ENCODE results near the gene PSORS1C1. TPM values are rescaled to one million over a fixed set of nuclear protein-coding genes. Genes with fewer than 3 reads are reported as not detected.

The PSORS1C1 gene
- polyA plus RNA-seq, 1 donor (not counting 4 experiments of a cell fraction or from before 2014, with no cell fraction given), result 5.7 TPM

GRCh38 chr6:31132806-31133205 is 18.2 kb downstream of the PSORS1C1 start:
- H3K36me3 ChIP-seq (ENCODE audit: control insufficient read depth in 2 of 2, extremely low read depth in 1 of 2, insufficient read depth in 2 of 2, low read length in 2 of 2), result peaks cover 0 to 2% of the 10 kb centered on the region in 2 experiments

DNA sequence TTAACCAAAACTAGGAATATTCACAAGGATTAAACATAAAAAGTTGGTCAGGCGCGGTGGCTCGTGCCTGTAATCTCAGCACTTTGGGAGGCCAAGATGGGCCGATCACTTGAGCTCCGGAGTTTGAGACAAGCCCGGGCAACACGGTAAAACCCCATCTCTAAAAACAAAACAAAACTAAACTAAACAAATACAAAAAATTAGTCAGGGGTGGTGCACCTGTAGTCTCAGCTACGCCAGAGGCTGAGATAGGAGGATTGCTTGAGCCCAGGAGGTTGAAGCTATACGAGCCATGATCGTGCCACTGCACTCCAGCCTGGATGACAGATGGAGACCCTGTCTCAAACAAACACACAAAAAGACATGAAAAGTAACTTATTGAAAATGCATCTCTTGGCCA is 21.1 kb downstream of the PSORS1C1 start:
- FAIRE-seq, result no peak
- no peak for TF ChIP-seq EZH2 (IDR thresholded peaks at IDR 0.05; ENCODE audit: low read length)
- TF ChIP-seq, protein P1, sequence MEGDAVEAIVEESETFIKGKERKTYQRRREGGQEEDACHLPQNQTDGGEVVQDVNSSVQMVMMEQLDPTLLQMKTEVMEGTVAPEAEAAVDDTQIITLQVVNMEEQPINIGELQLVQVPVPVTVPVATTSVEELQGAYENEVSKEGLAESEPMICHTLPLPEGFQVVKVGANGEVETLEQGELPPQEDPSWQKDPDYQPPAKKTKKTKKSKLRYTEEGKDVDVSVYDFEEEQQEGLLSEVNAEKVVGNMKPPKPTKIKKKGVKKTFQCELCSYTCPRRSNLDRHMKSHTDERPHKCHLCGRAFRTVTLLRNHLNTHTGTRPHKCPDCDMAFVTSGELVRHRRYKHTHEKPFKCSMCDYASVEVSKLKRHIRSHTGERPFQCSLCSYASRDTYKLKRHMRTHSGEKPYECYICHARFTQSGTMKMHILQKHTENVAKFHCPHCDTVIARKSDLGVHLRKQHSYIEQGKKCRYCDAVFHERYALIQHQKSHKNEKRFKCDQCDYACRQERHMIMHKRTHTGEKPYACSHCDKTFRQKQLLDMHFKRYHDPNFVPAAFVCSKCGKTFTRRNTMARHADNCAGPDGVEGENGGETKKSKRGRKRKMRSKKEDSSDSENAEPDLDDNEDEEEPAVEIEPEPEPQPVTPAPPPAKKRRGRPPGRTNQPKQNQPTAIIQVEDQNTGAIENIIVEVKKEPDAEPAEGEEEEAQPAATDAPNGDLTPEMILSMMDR (optimal IDR thresholded peaks at IDR 0.05 in 1 of 3, IDR thresholded peaks at IDR 0.05 in 1 of 3, conservative IDR thresholded peaks at IDR 0.05 in 1 of 3; ENCODE audit: extremely low read depth in 1 of 3, insufficient read depth in 2 of 3, low read length in 3 of 3), result no peak
- H3K4me3 ChIP-seq (ENCODE audit: control insufficient read depth in 2 of 3, extremely low read depth in 1 of 3, insufficient read depth in 2 of 3, low read depth in 1 of 3, low read length in 3 of 3), result no peak overlapping the region
- H3K9me1 ChIP-seq (ENCODE audit: control insufficient read depth, extremely low read depth, insufficient read depth, low read length), result no peaks in the 10 kb centered on the region
- H3K79me2 ChIP-seq (ENCODE audit: control insufficient read depth, insufficient read depth, low read length), result no peaks in the 10 kb centered on the region
- H3K27me3 ChIP-seq (ENCODE audit: control insufficient read depth, extremely low read depth, insufficient read depth, low read length), result no peaks in the 10 kb centered on the region
- DNase-seq (ENCODE audit: low read depth, low spot score), result no peak
- no peaks in the 10 kb centered on the region for H3K9me3 ChIP-seq (ENCODE audit: control insufficient read depth, low read depth, low read length)
- no peak overlapping the region for H3K27ac ChIP-seq (ENCODE audit: control insufficient read depth, insufficient read depth, low read length)
- H4K20me1 ChIP-seq (ENCODE audit: control insufficient read depth, extremely low read depth, insufficient read depth, low read length), result no peaks in the 10 kb centered on the region
- no peak overlapping the region for H2AFZ ChIP-seq (ENCODE audit: control insufficient read depth, low read length)
- H3K4me1 ChIP-seq (ENCODE audit: control insufficient read depth, extremely low read depth, insufficient read depth, low read length), result peaks cover 8% of the 10 kb centered on the region
- H3K4me2 ChIP-seq (ENCODE audit: control insufficient read depth, extremely low read depth, insufficient read depth, low read depth, low read length), result no peak overlapping the region
- dilution Hi-C loops (cut with MboI; ENCODE audit: extremely low pct_ligation_motif_present, low sequenced_read_pairs), result no loop called here
- no peak overlapping the region for H3K9ac ChIP-seq (ENCODE audit: control insufficient read depth, extremely low read depth, insufficient read depth, low read length)
- H3K36me3 ChIP-seq (ENCODE audit: control insufficient read depth in 2 of 2, extremely low read depth in 1 of 2, insufficient read depth in 2 of 2, low read length in 2 of 2), result no peaks in the 10 kb centered on the region

More at GRCh38 chr6:31132806-31133205, 18.2 kb downstream of the PSORS1C1 start:
- H4K20me1 ChIP-seq (ENCODE audit: control insufficient read depth, extremely low read depth, insufficient read depth, low read length), result no peaks in the 10 kb centered on the region
- no peak overlapping the region for H3K9ac ChIP-seq (ENCODE audit: control insufficient read depth, extremely low read depth, insufficient read depth, low read length)
- H2AFZ ChIP-seq (ENCODE audit: control insufficient read depth, low read length), result no peak overlapping the region
- no peaks in the 10 kb centered on the region for H3K27me3 ChIP-seq (ENCODE audit: control insufficient read depth, extremely low read depth, insufficient read depth, low read length)
- TF ChIP-seq, protein P1 (optimal IDR thresholded peaks at IDR 0.05 in 1 of 3, IDR thresholded peaks at IDR 0.05 in 1 of 3, conservative IDR thresholded peaks at IDR 0.05 in 1 of 3; ENCODE audit: extremely low read depth in 1 of 3, insufficient read depth in 2 of 3, low read length in 3 of 3), result no peak
- TF ChIP-seq EZH2 (IDR thresholded peaks at IDR 0.05; ENCODE audit: low read length), result no peak
- H3K9me1 ChIP-seq (ENCODE audit: control insufficient read depth, extremely low read depth, insufficient read depth, low read length), result no peaks in the 10 kb centered on the region
- H3K4me3 ChIP-seq (ENCODE audit: control insufficient read depth in 2 of 3, extremely low read depth in 1 of 3, insufficient read depth in 2 of 3, low read depth in 1 of 3, low read length in 3 of 3), result no peak overlapping the region
- DNase-seq (ENCODE audit: low read depth, low spot score), result no peak
- no peak for FAIRE-seq
- H3K9me3 ChIP-seq (ENCODE audit: control insufficient read depth, low read depth, low read length), result no peaks in the 10 kb centered on the region
- dilution Hi-C loops (cut with MboI; ENCODE audit: extremely low pct_ligation_motif_present, low sequenced_read_pairs), result no loop called here
- H3K4me2 ChIP-seq (ENCODE audit: control insufficient read depth, extremely low read depth, insufficient read depth, low read depth, low read length), result no peak overlapping the region
- H3K4me1 ChIP-seq (ENCODE audit: control insufficient read depth, extremely low read depth, insufficient read depth, low read length), result peaks cover 3% of the 10 kb centered on the region
- H3K27ac ChIP-seq (ENCODE audit: control insufficient read depth, insufficient read depth, low read length), result no peak overlapping the region
- H3K79me2 ChIP-seq (ENCODE audit: control insufficient read depth, insufficient read depth, low read length), result no peaks in the 10 kb centered on the region

All from keratinocyte (primary cell).